NCI-H1092 treated with DMSO at 0.1 percent for 48 hours (cell line): ENCODE measurements around the gene CRIP1.

Experiments used
- DNase-seq: peaks from one replicate; lab custom pipeline; 2025; lab: John Stamatoyannopoulos, UW

The CRIP1 gene

DNA sequence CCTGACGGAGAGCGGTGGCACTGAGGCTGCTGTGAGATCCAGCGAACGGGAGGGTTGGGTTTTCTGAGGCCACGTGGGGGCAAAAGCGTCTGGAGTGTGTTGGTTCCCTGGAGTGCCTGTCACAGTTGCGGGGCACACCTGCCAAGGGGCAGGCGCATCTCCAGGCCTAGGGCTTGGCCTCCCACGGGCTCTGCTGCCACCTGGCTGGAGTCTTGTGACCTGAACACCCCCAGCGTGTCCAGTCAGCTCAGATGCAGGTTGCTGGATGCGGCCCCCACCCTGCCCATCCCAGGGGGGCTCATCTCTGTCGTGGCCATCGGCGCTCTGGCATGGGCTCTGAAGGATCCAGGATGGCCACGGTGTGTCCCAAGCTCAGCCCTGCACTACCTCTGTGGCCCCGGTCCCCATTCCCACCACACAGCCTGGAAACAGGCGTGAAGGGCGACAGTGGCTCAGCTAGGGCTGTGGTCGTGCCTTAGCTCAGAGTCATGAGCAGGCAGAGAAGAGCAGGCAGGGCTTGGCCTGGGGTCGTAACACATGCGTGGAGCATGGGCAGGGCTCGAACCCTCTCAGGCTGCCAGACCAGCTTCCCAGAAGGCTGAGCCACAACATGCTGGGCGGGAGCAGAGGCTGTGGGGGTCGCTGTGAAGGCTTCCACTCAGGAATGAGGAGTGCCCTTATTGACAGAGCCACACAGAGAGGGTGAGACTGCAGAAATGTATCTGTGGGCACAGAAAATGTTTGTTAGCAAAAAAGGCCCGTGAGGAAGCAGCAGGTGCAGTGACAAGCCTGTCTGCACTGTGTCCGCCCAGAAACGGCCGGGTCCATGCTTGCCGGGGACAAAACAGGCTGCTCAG lies 35.6 kb upstream of the CRIP1 start:
- no peak for DNase-seq

DNA sequence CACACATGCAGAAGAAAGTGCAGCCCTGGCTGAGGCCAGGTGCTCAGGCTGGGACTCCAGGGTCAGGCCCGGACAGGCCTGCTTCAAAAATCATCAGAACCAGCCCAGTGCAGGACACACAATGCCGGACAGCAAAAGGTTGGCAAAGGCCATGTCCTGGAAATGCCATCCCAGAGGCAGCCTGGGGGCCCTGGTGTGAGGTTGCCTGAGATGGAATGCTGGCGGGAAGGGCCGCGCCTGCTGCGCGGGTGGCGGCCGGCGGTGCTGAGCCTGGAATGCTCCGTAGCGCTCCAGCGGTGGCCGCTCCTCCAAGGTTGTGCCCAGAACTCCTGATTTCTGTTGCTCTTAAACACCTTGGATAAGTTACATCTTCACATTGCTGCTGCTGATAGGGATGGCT lies 33.7 kb upstream of the CRIP1 start:
- no peak for DNase-seq

GRCh38 chr14:105453847-105454246 lies 32.8 kb upstream of the CRIP1 start:
- DNase-seq = no peak

- DNase-seq = no peak
Measured at GRCh38 chr14:105455086-105455640, 31.5 kb upstream of the CRIP1 start.

- DNase-seq = no peak
Measured at GRCh38 chr14:105455766-105456660, 30.7 kb upstream of the CRIP1 start.

GRCh38 chr14:105456736-105457617 lies 29.7 kb upstream of the CRIP1 start:
- DNase-seq = no peak

- no peak for DNase-seq
Measured at GRCh38 chr14:105458010-105458409, 28.7 kb upstream of the CRIP1 start.

- DNase-seq = no peak
Measured at GRCh38 chr14:105458571-105458970, 28.1 kb upstream of the CRIP1 start.

GRCh38 chr14:105460116-105460515 lies 26.6 kb upstream of the CRIP1 start:
- no peak for DNase-seq

DNA sequence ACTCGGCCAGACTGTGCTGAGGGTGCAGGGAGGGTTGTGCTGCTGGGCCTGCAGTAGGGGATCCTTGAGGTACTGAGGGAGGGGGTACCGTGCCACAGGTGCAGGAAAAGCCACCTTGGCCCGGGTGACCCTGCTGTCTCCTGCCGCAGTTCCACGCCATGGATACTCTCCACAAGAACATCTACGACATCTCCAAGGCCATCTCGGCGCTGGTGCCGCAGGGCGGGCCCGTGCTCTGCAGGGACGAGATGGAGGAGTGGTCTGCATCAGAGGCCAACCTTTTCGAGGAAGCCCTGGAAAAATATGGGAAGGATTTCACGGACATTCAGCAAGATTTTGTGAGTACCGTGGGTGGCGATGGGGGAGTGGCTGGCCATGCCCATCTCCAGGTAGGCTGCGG lies 26.1 kb upstream of the CRIP1 start:
- DNase-seq = no peak

GRCh38 chr14:105461903-105462302 lies 24.8 kb upstream of the CRIP1 start:
- DNase-seq = no peak

DNA sequence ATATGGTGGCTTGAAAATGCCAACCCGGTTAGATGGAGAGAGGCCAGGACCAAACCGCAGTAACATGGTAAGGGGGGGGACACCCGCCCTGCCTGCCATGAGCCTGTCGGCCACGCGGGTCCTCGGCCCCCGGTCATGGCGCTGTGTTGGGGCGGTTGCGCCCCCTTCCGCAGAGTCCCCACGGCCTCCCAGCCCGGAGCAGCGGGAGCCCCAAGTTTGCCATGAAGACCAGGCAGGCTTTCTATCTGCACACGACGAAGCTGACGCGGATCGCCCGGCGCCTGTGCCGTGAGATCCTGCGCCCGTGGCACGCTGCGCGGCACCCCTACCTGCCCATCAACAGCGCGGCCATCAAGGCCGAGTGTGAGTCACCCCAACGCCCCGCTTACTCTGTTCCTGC lies 22.2 kb upstream of the CRIP1 start:
- DNase-seq = no peak

GRCh38 chr14:105465209-105466031 lies 21.3 kb upstream of the CRIP1 start:
- DNase-seq = no peak

DNA sequence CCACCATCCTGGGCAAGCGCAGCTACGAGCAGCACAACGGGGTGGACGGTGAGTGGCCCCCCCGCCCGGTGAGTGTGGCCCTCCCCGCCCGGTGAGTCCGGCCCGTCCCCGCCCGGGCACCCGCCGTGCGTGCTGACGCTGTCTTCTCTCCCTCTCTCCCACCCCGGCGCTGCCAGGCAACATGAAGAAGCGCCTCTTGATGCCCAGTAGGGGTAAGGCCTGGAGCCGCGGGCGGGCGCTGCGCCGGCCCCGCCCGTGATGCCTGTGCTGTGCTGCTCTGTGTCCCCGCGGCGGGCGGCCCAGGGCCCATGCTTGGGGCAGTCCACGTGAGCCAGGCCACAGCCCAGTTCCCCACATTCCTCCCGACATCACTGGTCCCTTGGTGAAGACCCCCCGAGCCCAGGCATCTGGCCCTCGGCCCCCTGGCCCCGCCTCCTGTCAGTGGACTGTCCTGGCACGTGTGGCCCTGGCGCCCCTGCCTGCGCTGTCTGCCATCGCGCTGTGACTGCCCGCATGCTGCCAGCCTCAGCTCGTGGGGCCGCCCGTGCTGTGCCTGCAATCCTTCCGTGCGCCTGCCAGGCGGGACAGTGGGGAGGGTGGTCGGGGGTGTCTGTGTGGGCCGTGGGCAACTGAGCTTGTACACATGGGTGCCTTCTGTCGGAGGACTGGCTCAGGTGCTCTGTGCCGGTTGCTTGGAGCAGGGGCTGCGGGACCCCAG lies 20.0 kb upstream of the CRIP1 start:
- DNase-seq = no peak

- no peak for DNase-seq
Measured at GRCh38 chr14:105467249-105467941, 19.3 kb upstream of the CRIP1 start.

- no peak for DNase-seq
Measured at GRCh38 chr14:105467942-105468471, 18.7 kb upstream of the CRIP1 start.

DNA sequence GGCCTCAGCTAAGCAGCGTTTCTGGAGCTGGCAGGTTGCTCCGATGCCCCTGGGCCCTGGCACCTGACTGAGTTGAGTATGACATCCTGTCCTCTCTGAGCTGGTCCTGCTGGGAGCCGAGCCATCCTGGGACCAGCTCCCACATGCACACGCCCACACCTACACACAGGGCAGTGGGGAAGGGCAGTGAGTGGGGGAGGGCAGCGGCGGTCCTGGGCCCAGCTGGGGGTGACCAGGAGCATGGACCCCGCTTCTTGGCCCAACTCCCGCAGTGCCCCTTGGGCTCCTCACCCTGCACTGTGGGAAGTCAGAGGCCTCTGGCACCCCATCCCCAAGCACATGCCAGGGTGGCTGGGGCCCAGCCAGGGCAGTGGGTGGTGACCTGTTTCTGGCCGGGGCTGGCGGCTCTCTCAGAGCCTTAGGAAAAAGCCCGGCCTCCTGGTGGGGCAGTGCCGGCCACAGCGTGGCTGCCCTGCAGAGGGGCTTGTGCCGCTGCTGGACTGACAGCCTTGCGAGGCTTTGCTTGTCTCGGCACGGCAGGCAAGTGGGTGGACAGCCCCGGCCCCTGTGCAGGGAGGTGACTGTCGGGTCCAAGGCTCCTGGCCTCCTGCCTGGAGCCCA lies 18.0 kb upstream of the CRIP1 start:
- no peak for DNase-seq

GRCh38 chr14:105469456-105470349 lies 17.0 kb upstream of the CRIP1 start:
- DNase-seq = no peak
